HuH-7 (cell line): ENCODE data around the gene C19orf53.
"Not testable (repeated sequence)": the region's sequence is repeated elsewhere in the genome, so short reads cannot be mapped to it uniquely, and the experiment has no call there.

ENCODE experiments used
- DNase-seq: peaks from one replicate; pipeline ENCODE4 v3.0.0; 2011; ENCODE audit warnings: low spot score

C19orf53 gene

DNA sequence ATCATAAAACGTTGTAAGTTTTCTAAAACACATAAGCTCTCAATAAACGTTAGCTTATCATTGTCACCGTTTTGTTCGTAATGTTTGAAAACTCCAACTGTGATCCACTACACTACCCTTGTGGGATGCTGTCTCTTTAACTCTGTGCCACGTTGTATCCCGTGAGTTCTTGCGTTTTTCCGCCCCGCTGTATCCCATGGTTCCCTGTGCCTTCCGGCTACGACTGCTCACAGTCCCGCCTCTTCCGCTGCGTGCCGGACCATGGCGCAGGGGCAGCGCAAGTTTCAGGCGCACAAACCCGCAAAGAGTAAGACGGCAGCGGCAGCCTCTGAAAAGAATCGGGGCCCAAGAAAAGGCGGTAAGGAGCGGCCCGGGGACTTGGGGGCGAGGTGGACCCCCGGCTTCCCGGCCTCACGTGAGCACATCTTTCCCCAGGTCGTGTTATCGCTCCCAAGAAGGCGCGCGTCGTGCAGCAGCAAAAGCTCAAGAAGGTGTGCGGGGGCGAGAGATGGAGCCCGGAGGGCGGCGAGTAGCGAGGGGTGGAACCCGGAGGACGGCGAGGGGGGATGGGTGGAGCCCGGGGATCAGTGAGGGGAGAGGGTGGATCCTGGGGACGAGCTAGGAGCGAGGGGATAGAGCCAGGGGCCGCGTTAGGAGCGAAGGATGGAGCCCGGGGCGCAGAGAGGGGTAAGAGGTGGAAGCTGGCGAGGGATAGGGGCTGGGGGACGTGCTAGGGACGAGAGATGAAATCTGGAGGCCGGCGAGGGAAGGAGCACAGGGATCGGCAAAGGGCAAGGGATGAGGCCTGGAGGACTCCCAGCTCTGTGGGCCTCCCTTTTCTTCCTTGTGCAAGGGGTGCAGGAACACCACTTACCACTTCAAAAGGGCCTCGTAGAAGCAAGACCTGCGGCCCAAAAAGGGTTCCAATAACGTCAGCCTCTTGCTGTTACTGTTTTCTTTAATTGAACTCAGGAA is at the start of gene C19orf53:
Gene C19orf53 (plus strand): TSS at position 240 of the 975 bp plus-strand sequence. CDS start 22 bp downstream, at position 262.
- DNase-seq = peak; percentile 92

- no peak for DNase-seq
These were observed 47.9 kb upstream of the C19orf53 start for GRCh38 chr19:13726323-13726722.

GRCh38 chr19:13727798-13728197 is 46.5 kb upstream of the C19orf53 start:
- DNase-seq = no peak

DNA sequence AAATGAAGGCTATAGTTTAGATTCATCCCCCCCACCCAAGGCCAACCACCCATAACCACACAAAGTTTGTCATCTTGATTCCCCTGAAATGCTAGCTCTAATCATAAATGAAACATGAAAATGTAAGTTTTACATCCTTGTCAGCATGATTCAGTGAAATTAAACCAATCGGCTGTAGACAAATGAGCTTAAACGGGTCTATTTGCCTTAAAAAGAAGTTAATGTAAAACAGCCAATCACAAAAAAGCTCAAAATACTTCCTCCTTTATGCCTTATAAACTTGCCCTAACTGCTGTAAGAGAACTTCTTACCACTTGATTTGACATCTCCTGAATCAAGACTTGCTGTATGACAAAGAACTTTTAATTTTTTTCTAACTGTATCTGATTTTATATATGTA is 44.4 kb upstream of the C19orf53 start:
- DNase-seq = no peak

- peak; percentile 88 for DNase-seq
These were observed 42.9 kb upstream of the C19orf53 start for GRCh38 chr19:13731147-13731964.

GRCh38 chr19:13732337-13732736 is 41.9 kb upstream of the C19orf53 start:
- DNase-seq = no peak

- no peak for DNase-seq
These were observed 39.5 kb upstream of the C19orf53 start for GRCh38 chr19:13734751-13735150.

DNA sequence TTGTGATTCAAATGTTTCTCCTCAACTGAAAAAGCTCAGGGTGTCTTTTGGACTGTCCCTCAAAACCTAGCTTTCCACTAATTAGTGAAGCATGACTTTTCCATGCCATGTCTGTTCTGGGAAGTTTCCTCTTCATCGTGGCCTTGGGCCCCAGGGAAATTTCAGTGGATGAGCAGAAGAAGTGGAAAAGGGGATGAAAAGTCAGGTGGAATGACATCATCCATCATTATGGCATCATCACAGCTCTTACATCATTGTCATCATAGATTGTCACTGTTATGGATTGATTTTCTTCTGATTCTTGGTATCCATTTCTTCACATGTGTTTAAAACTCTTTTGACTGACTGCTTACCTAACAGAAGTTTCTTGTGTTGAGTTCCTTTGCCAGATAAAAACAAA is 36.2 kb upstream of the C19orf53 start:
- no peak for DNase-seq

DNA sequence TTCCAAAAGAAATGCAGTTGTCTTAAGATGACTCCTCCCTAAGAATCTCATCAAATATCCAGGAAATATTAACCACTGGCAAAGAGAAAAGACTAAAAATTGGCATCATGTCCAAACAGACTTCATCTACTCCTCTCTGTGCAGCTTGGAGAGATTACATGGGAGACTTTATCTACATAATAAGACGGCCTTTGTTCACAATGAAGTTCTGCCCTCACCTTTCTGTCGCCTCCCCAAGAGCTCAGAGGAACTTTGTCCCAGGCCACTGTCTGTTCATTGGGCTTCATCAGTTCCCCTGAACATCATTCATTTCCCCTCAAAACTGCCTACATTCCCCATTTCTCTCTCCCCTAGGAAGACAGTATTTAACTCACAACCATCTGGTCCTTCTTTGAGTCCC is 32.4 kb upstream of the C19orf53 start:
- DNase-seq = no peak

DNA sequence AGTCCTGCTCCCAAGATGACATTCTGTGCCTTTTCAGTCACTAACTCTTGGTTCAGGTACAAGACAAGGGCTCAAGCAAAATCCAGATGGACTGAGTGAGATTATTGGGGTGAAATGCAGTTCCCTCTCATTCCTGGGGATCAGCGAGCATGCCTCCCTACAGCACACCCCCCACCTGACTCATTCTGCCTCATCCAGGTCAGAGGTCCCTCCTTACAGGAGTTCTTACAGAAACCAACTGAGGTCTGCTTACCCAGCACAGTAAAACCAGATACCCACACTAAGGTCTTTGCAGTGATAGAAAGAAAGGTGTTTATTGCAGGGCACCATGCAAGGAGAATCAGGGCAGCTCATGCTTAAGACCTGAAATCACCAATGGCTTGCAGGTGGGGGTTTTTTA is 31.5 kb upstream of the C19orf53 start:
- DNase-seq = no peak

DNA sequence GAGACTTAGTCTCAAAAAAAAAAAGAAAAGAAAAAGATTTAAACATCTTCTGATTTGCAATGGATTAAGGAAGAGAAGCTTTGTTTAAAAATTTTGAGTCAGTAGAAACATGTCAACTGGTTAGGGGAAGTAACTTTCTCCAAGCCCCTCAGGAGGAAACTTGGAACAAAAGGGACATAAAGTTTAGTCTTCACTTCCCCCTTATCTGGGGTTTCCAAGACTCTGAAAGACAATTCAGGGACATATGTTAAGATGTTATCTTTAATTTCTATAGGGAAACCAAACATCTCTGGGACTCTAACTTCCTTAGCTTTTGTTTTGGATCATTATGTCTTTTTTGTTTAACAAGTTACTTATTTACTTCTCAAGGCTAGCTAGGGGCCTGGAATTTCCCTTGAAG is 30.1 kb upstream of the C19orf53 start:
- no peak for DNase-seq

- DNase-seq = no peak
These were observed 27.2 kb upstream of the C19orf53 start for GRCh38 chr19:13747098-13747453.

- DNase-seq = no peak
These were observed 26.0 kb upstream of the C19orf53 start for GRCh38 chr19:13748169-13748828.

DNA sequence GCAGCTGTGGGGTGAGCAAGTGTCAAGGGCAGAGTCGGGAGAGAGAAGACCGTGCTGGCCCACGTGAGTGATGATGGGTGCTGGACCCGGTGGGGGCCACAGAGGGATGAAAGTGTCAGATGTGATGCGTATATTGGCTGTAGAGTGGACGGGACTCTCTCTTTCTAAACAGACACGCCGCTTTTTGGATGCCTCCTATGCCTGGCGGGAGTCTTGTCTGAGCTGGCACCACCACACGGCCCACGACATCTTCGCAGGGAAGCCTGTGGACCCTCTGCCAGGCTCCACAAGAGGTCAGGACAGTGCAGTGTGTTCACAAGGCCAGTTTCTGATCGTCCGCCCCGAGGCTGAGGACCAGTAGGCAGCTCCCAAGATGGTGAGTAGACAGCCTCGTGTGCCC is 22.8 kb upstream of the C19orf53 start:
- no peak for DNase-seq

- DNase-seq = not testable (repeated sequence)
These were observed 20.6 kb upstream of the C19orf53 start for GRCh38 chr19:13753622-13754021.

GRCh38 chr19:13756210-13756609 is 18.0 kb upstream of the C19orf53 start:
- no peak for DNase-seq

DNA sequence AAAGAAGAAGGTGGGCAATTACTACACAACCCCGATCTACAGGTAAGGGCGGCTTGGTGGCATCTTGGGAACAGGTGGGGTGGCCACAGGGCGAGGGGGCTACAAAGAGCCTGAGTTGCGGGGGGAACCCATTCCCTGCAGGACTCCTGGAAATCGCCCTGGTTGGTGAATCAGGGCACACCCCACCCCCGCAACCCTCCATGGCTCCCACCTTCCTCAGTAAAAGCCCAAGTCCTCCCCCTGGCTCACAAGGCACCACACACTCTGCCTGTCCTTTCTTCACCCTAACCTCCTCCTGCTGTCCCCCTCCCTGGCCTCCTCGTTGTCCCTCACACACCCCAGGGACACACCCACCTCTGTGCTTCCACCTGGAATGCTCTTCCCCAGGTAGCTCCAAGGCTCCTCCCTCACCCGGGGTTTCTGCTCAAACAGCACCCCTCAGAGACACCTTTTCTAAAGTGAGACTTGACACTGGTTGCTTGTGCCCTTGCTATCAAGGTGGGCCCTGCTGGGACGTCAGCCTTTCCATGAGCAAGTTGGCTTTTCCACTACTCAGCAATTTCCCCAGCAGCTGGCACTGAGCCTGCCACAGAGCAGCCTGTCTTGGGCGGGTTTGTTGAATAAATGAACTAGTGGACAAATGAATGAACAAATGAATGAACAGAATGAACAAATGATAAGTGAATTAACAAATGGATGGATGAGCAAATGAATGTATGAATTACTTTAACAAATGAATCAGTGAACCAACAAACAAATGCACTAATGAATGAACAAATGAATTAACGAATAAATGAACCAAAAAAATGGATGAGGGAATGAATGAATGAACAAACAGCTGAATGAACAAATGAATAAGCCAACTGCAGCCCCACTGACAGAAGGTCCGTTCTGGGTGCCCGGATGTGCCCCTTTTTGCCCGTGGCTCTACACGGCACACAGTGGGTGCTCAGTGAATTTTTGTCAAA is 16.2 kb upstream of the C19orf53 start:
- DNase-seq = no peak

GRCh38 chr19:13758795-13759194 is 15.5 kb upstream of the C19orf53 start:
- DNase-seq = no peak

DNA sequence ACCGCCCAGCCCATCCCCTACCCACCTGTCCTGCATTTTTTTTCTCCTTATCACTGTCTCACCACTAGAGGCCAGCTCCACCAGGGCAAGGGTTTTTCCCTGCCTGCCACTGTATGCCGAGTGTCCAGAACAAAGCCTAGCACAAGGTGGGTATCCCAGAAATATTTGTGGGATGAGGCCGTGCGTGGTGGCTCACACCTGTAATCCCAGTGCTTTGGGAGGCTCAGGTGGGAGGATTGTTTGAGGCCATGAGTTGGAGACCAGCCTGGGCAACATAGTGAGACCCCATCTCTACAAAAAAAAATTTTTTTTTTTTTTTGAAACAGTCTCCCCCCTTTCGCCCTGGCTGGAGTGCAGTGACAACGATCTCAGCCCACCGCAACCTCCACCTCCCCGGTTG is 12.8 kb upstream of the C19orf53 start:
- no peak for DNase-seq

- no peak for DNase-seq
These were observed 11.5 kb upstream of the C19orf53 start for GRCh38 chr19:13762635-13763235.

DNA sequence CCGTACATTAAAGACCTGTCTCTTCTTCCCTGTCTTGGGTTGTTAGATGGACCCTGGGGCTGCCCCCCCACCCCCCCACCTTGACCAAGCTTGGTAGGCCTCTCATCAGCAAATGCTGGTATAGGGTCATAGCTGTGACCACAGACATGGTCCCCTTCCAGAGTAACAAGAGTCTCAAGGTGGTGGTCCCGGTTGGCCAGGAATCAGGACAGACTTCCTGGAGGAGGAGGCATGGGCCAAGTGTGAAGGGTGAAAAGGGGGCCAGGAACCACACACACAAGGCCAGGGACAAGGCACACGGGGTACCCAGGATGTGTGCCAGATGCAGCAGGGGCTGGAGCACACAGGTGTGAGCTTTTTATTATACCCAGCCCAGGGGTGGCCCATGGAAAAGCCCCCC is 11.0 kb upstream of the C19orf53 start:
- no peak for DNase-seq
